Astrocyte (in vitro differentiated cells and primary cell): ENCODE results near the gene BDNF.

Experiments
- EZH2 ChIP-seq: IDR thresholded peaks from 2 replicates; pipeline ENCODE4 v1.6.1; 2012; ENCODE audit warnings: mild to moderate bottlenecking, low read length, inconsistent platforms; ENCODE audit not compliant: insufficient read depth
- TF ChIP-seq, protein P1 (sequence below): IDR thresholded peaks from 2 replicates; pipeline ENCODE4 v1.5.1; 2011; ENCODE audit warnings: low read depth, mild to moderate bottlenecking, inconsistent platforms, low read length, moderate library complexity; ENCODE audit not compliant: insufficient read depth

GRCh38 chr11:27651711-27652110 is 48.5 kb downstream of the BDNF start:
- TF ChIP-seq, protein P1, sequence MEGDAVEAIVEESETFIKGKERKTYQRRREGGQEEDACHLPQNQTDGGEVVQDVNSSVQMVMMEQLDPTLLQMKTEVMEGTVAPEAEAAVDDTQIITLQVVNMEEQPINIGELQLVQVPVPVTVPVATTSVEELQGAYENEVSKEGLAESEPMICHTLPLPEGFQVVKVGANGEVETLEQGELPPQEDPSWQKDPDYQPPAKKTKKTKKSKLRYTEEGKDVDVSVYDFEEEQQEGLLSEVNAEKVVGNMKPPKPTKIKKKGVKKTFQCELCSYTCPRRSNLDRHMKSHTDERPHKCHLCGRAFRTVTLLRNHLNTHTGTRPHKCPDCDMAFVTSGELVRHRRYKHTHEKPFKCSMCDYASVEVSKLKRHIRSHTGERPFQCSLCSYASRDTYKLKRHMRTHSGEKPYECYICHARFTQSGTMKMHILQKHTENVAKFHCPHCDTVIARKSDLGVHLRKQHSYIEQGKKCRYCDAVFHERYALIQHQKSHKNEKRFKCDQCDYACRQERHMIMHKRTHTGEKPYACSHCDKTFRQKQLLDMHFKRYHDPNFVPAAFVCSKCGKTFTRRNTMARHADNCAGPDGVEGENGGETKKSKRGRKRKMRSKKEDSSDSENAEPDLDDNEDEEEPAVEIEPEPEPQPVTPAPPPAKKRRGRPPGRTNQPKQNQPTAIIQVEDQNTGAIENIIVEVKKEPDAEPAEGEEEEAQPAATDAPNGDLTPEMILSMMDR = no peak
- TF ChIP-seq EZH2 = no peak
